HepG2 (cell line): ENCODE results near the gene FPR3.

ENCODE experiments used
- EZH2 ChIP-seq: conservative IDR thresholded peaks from 2 replicates; pipeline ENCODE4 v1.6.1; 2012; ENCODE audit warnings: mild to moderate bottlenecking, low read depth, low read length, moderate library complexity
- KMT2B ChIP-seq: IDR thresholded peaks from 2 replicates; pipeline ENCODE4 v1.6.1; 2016; ENCODE audit warnings: missing genetic modification reagents, missing compliant biosample characterization
- PLRG1 ChIP-seq: fragments of 450-650 bp; conservative IDR thresholded peaks from 2 replicates; pipeline ENCODE4 v1.6.1; 2016
- POLR2AphosphoS5 ChIP-seq: IDR thresholded peaks from 2 replicates; pipeline ENCODE4 v1.6.1; 2012; ENCODE audit warnings: low read depth, low read length
- RAD21 ChIP-seq: fragments of 450-650 bp; formaldehyde crosslinking; IDR thresholded peaks from 2 replicates; pipeline ENCODE4 v1.5.0; 2020; ENCODE audit warnings: mild to moderate bottlenecking
- RFX5 ChIP-seq: IDR thresholded peaks from 2 replicates; pipeline ENCODE4 v1.6.1; 2011; ENCODE audit warnings: low read depth, low read length, improper control_type of control experiment
- ZNF253 ChIP-seq: sonication (generic); formaldehyde crosslinking; IDR thresholded peaks from 2 replicates; pipeline ENCODE4 v1.8.0; 2022; ENCODE audit warnings: mild to moderate bottlenecking, missing genetic modification reagents, borderline replicate concordance
- ZNF33A ChIP-seq: sonication (generic); formaldehyde crosslinking; IDR thresholded peaks from 2 replicates; pipeline ENCODE4 v1.5.1; 2020; ENCODE audit warnings: missing genetic modification reagents, mild to moderate bottlenecking, moderate library complexity, borderline replicate concordance
- ZNF639 ChIP-seq: conservative IDR thresholded peaks from 2 replicates; pipeline ENCODE4 v1.6.1; 2018; ENCODE audit warnings: missing genetic modification reagents
- ZNF678 ChIP-seq: sonication (generic); formaldehyde crosslinking; IDR thresholded peaks from 2 replicates; pipeline ENCODE4 v1.4.0; 2020; ENCODE audit warnings: mild to moderate bottlenecking, missing genetic modification reagents
- ZNF781 ChIP-seq: sonication (generic); formaldehyde crosslinking; IDR thresholded peaks from 2 replicates; pipeline ENCODE4 v1.5.1; 2020; ENCODE audit warnings: borderline replicate concordance, mild to moderate bottlenecking, missing genetic modification reagents; ENCODE audit errors: not compliant biosample characterization
- TF ChIP-seq, protein P1 (sequence below): sonication (generic); formaldehyde crosslinking; IDR thresholded peaks from 2 replicates; pipeline ENCODE4 v1.5.0; 2020; ENCODE audit warnings: missing genetic modification reagents, mild to moderate bottlenecking, borderline replicate concordance

DNA sequence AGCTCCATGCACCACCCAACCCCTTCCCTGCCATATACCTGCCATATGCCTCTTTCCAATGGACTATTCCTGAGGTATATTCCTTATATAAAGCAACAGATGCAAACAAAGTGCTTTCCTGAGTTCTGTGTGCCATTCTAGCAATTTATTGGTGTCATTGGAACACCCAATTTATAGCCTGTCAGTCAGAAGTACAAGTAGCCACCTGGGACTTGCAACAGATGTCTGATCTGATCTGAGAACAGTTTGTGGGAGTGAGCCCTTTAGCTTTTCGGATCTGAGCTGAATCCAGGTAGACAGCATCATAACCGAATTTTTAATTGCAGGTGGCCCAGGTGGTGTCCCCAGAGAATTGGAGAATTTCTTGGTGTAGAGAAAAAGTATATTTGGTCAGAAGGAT is 963 bp upstream of the FPR3 start:
- no peak for TF ChIP-seq POLR2AphosphoS5
- no peak for TF ChIP-seq ZNF639 (CRISPR knock-in tag)
- TF ChIP-seq ZNF253 (CRISPR knock-in tag), result no peak
- TF ChIP-seq ZNF678, result no peak
- TF ChIP-seq PLRG1, result no peak
- TF ChIP-seq RAD21 (CRISPR knock-in tag), result no peak
- no peak for TF ChIP-seq EZH2
- TF ChIP-seq, protein P1, sequence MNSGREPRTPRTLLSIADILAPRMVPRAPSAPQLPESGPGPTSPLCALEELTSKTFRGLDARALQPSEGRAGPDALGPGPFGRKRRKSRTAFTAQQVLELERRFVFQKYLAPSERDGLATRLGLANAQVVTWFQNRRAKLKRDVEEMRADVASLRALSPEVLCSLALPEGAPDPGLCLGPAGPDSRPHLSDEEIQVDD, result no peak
- no peak for TF ChIP-seq ZNF781
- TF ChIP-seq RFX5, result no peak
- TF ChIP-seq ZNF33A (CRISPR knock-in tag), result no peak
- TF ChIP-seq KMT2B, result no peak
